Measurements from ENCODE around the gene HYCC1.
"Not testable (repeated sequence)": the region's sequence is repeated elsewhere in the genome, so short reads cannot be mapped to it uniquely, and the experiment has no call there.

The HYCC1 gene

GRCh38 chr7:23013715-23014649 is at the start of gene HYCC1:
Gene HYCC1 (minus strand): TSS chr7:23014130. CDS start chr7:22991111, 23,019 bp downstream.
- FAIRE-seq, result peak; percentile 96

- FAIRE-seq, result no peak
These were observed 48.5 kb upstream of the HYCC1 start for GRCh38 chr7:23062452-23062851.

GRCh38 chr7:23061327-23061726 is 47.4 kb upstream of the HYCC1 start:
- no peak for FAIRE-seq

- no peak for FAIRE-seq
These were observed 44.6 kb upstream of the HYCC1 start for GRCh38 chr7:23058408-23059096.

- peak; percentile 87 for FAIRE-seq
These were observed 41.8 kb upstream of the HYCC1 start for GRCh38 chr7:23055582-23056178.

- not testable (repeated sequence) for FAIRE-seq
These were observed 37.2 kb upstream of the HYCC1 start for GRCh38 chr7:23051124-23051485.

GRCh38 chr7:23046336-23046735 is 32.4 kb upstream of the HYCC1 start:
- not testable (repeated sequence) for FAIRE-seq

- FAIRE-seq, result not testable (repeated sequence)
These were observed 31.2 kb upstream of the HYCC1 start for GRCh38 chr7:23045086-23045485.

GRCh38 chr7:23044581-23044980 is 30.7 kb upstream of the HYCC1 start:
- FAIRE-seq, result no peak

GRCh38 chr7:23043441-23043840 is 29.5 kb upstream of the HYCC1 start:
- FAIRE-seq, result no peak

GRCh38 chr7:23039674-23040073 is 25.7 kb upstream of the HYCC1 start:
- not testable (repeated sequence) for FAIRE-seq

- not testable (repeated sequence) for FAIRE-seq
These were observed 21.8 kb upstream of the HYCC1 start for GRCh38 chr7:23035542-23036371.

GRCh38 chr7:23027261-23027660 is 13.3 kb upstream of the HYCC1 start:
- no peak for FAIRE-seq

GRCh38 chr7:23026164-23026563 is 12.2 kb upstream of the HYCC1 start:
- FAIRE-seq, result no peak

GRCh38 chr7:23024454-23024853 is 10.5 kb upstream of the HYCC1 start:
- FAIRE-seq, result no peak

GRCh38 chr7:23022851-23023250 is 8.9 kb upstream of the HYCC1 start:
- FAIRE-seq, result no peak

GRCh38 chr7:23022258-23022769 is 8.4 kb upstream of the HYCC1 start:
- FAIRE-seq, result no peak

- no peak for FAIRE-seq
These were observed 7.7 kb upstream of the HYCC1 start for GRCh38 chr7:23021596-23021995.

- FAIRE-seq, result no peak
These were observed 6.9 kb upstream of the HYCC1 start for GRCh38 chr7:23020742-23021401.

GRCh38 chr7:23018750-23019149 is 4.8 kb upstream of the HYCC1 start:
- no peak for FAIRE-seq

- no peak for FAIRE-seq
These were observed 3.4 kb upstream of the HYCC1 start for GRCh38 chr7:23017309-23017708.
